HepG2 (cell line): Measurements from ENCODE around the gene PAXX. TPM values are rescaled to one million over a fixed set of nuclear protein-coding genes. Genes with fewer than 3 reads are reported as not detected.

Experiments used
- ATAC-seq: fragments of 200-7000 bp; cut with Tn5 transposase; 3 replicates; pipeline ENCODE4 v1.9.1; 2020; ENCODE audit warnings: mild to moderate bottlenecking, moderate library complexity
- BruUV-seq: library from RNA; stranded (reverse); fragments of 400-500 nt; replicated peaks from 2 replicates; lab custom pipeline; 2021; lab: Mats Ljungman, UMichigan
- CTCF ChIA-PET: fragments of 300-600 bp; formaldehyde crosslinking; extraction: SDS; loops from one replicate; lab custom pipeline; 2021; ENCODE audit warnings: low total read pairs, inconsistent platforms, low intra/inter-chr PET ratio; lab: Yijun Ruan, JAX
- POLR2A ChIA-PET: fragments of 350-600 bp; sonication (Branson Sonifier 250); formaldehyde crosslinking; loops from one replicate; lab custom pipeline; 2020; ENCODE audit warnings: antibody characterized with exemption, inconsistent platforms; lab: Yijun Ruan, JAX
- DNase-seq: peaks from one replicate; pipeline ENCODE4 v3.0.0-alpha.2; 2015; ENCODE audit warnings: low spot score
- FAIRE-seq: peaks from 3 replicates; lab custom pipeline; 2011; peaks lifted over from hg19 to GRCh38; lab: Jason Lieb, UNC
- H2AFZ ChIP-seq: one replicate; pipeline ENCODE4 v1.6.1; 2011; ENCODE audit warnings: low read length, inconsistent platforms
- H3K27ac ChIP-seq: fragments of 300-600 bp; 3 replicates; pipeline ENCODE4 v1.8.0; 2011; ENCODE audit warnings: mixed run types, mild to moderate bottlenecking, mixed read lengths, low read length, inconsistent platforms; ENCODE audit not compliant: insufficient read depth; ENCODE audit errors: extremely low read length
- H3K27me3 ChIP-seq, 2 experiments: fragments of 200-600 bp in 1 of 2; 2 replicates in 1 of 2; 3 replicates in 1 of 2; pipeline versions ENCODE4 v1.6.0 to v1.8.0; 2011; ENCODE audit warnings: low read length in 2 of 2, mild to moderate bottlenecking in 2 of 2, moderate library complexity in 2 of 2, inconsistent platforms in 1 of 2; ENCODE audit not compliant: insufficient read depth in 2 of 2, control insufficient read depth in 1 of 2
- H3K36me3 ChIP-seq, 2 experiments: fragments of 200-600 bp in 1 of 2; replicated peaks in 1 of 2; 2 replicates in 1 of 2; 3 replicates in 1 of 2; pipeline versions ENCODE4 v1.5.1 to v1.8.0; 2011; ENCODE audit warnings: low read length in 2 of 2, inconsistent platforms in 1 of 2; ENCODE audit not compliant: insufficient read depth in 2 of 2, control insufficient read depth in 1 of 2
- H3K4me1 ChIP-seq: 2 replicates; pipeline ENCODE4 v1.5.1; 2012; ENCODE audit warnings: low read length, inconsistent platforms; ENCODE audit not compliant: insufficient read depth
- H3K4me2 ChIP-seq: 2 replicates; pipeline ENCODE4 v1.6.0; 2011; ENCODE audit warnings: low read depth, low read length, inconsistent platforms
- H3K4me3 ChIP-seq, 3 experiments: fragments of 200-600 bp in 1 of 3; sonication (generic), shearing (Covaris generic) in 1 of 3; replicated peaks in 1 of 3; 2 replicates each; pipeline ENCODE4 v1.5.1; 2011 to 2016; ENCODE audit warnings: low read length in 3 of 3, inconsistent platforms in 2 of 3, low read depth in 2 of 3, mild to moderate bottlenecking in 2 of 3, control low read depth in 1 of 3, mixed read lengths in 1 of 3; ENCODE audit not compliant: insufficient read depth in 1 of 3
- H3K79me2 ChIP-seq: one replicate; pipeline ENCODE4 v1.6.1; 2011; ENCODE audit warnings: low read length, inconsistent platforms; ENCODE audit not compliant: insufficient read depth
- H3K9ac ChIP-seq: 2 replicates; pipeline ENCODE4 v1.6.0; 2011; ENCODE audit warnings: mild to moderate bottlenecking, low read depth, low read length, inconsistent platforms; ENCODE audit not compliant: insufficient read depth
- H3K9me3 ChIP-seq: 2 replicates; pipeline ENCODE4 v1.5.1; 2012; ENCODE audit warnings: mild to moderate bottlenecking, low read length
- H4K20me1 ChIP-seq: 2 replicates; pipeline ENCODE4 v1.6.0; 2011; ENCODE audit warnings: inconsistent platforms, mild to moderate bottlenecking, low read length, moderate library complexity; ENCODE audit not compliant: insufficient read depth
- ARID5B ChIP-seq: IDR thresholded peaks from 2 replicates; pipeline ENCODE4 v1.4.0; 2020; ENCODE audit warnings: mild to moderate bottlenecking, missing genetic modification reagents
- CSRNP1 ChIP-seq: sonication (generic); formaldehyde crosslinking; IDR thresholded peaks from 2 replicates; pipeline ENCODE4 v1.8.1; 2023; ENCODE audit warnings: mild to moderate bottlenecking, missing genetic modification reagents
- GTF3A ChIP-seq: sonication (generic); formaldehyde crosslinking; conservative IDR thresholded peaks from 2 replicates; pipeline ENCODE4 v1.4.0; 2020; ENCODE audit warnings: mild to moderate bottlenecking, missing genetic modification reagents
- KLF15 ChIP-seq: sonication (generic); formaldehyde crosslinking; IDR thresholded peaks from 2 replicates; pipeline ENCODE4 v1.8.1; 2023; ENCODE audit warnings: borderline replicate concordance, mild to moderate bottlenecking, inconsistent platforms, missing genetic modification reagents, mixed read lengths
- MTERF4 ChIP-seq: sonication (generic); formaldehyde crosslinking; IDR thresholded peaks from 2 replicates; pipeline ENCODE4 v1.8.0; 2023; ENCODE audit warnings: mild to moderate bottlenecking, missing genetic modification reagents
- NAIF1 ChIP-seq: sonication (generic); formaldehyde crosslinking; IDR thresholded peaks from 2 replicates; pipeline ENCODE4 v1.5.0; 2020; ENCODE audit warnings: mild to moderate bottlenecking, missing genetic modification reagents, borderline replicate concordance
- NCOR1 ChIP-seq: fragments of 200-600 bp; sonication (generic); IDR thresholded peaks from 2 replicates; pipeline ENCODE4 v1.7.0; 2017; ENCODE audit warnings: antibody characterized with exemption, low read length, borderline replicate concordance
- PAWR ChIP-seq: sonication (generic); formaldehyde crosslinking; IDR thresholded peaks from 2 replicates; pipeline ENCODE4 v1.4.0; 2020; ENCODE audit warnings: missing genetic modification reagents, mild to moderate bottlenecking, borderline replicate concordance
- PCBP1 ChIP-seq: fragments of 200-400 bp; formaldehyde crosslinking; IDR thresholded peaks from 2 replicates; pipeline ENCODE4 v1.6.1; 2017; ENCODE audit warnings: mild to moderate bottlenecking, low read depth, low read length, borderline replicate concordance
- ZKSCAN1 ChIP-seq: fragments of 150-350 bp; IDR thresholded peaks from 2 replicates; pipeline ENCODE4 v1.6.1; 2014; ENCODE audit warnings: low read length
- ZNF362 ChIP-seq: sonication (generic); formaldehyde crosslinking; IDR thresholded peaks from 2 replicates; pipeline ENCODE4 v1.4.0; 2020; ENCODE audit warnings: missing genetic modification reagents, mild to moderate bottlenecking, borderline replicate concordance
- WGBS: methylation state at CpG from one replicate; pipeline ENCODE4 v1.1.6; 2017; ENCODE audit warnings: low lambda C conversion rate; 5-methylcytosine and 5-hydroxymethylcytosine counted together
- in situ Hi-C: cut with HindIII; loops from 2 replicates; pipeline ENCODE4 v1.10.0; 2017; ENCODE audit warnings: low pct_unique_long_range_greater_than_20kb; ENCODE audit not compliant: extremely low pct_ligation_motif_present
- intact Hi-C: fragments of 100-400 bp; cut with micrococcal nuclease; formaldehyde crosslinking; loops from one replicate; pipeline ENCODE4 v1.10.0; 2022; ENCODE audit not compliant: unreplicated experiment
- polyA plus RNA-seq, 8 experiments: library from polyadenylated mRNA; depleted of rRNA in 3 of 8; stranded (reverse) in 7 of 8; unstranded in 1 of 8; fragments of >200 nt; fragmentation: Illumina TruSeq in 4 of 8; extraction: Trizol in 4 of 8; gene quantifications; 2 replicates each; pipeline versions ENCODE4 v1.2.1 to v1.2.3, GENCODE V29; 2011 to 2016; ENCODE audit warnings: low read depth in 4 of 8, missing spikeins in 1 of 8, mixed read lengths in 1 of 8; ENCODE audit not compliant: insufficient read depth in 1 of 8
- total RNA-seq, 5 experiments: library from RNA; depleted of rRNA; stranded (reverse); fragments of >200 nt; fragmentation: Illumina TruSeq; extraction: Trizol; gene quantifications; 2 replicates each; pipeline ENCODE4 v1.2.3, GENCODE V29; 2016; ENCODE audit warnings: low read depth in 1 of 5

Gene PAXX
- total and polyA plus RNA-seq, 2 of the 13 experiments (the other 11 are each of a cell fraction or from before 2014, with no cell fraction given): 14.0 to 31.9 TPM

GRCh38 chr9:137013571-137013940, 21.3 kb downstream of the PAXX start:
- FAIRE-seq (no peak), ATAC-seq (no peak)
- POLR2A ChIA-PET: no interaction called here

GRCh38 chr9:137014166-137014565, 21.9 kb downstream of the PAXX start:
- WGBS: 91% methylated on average over 12 of the region's 23 CpGs
- DNase-seq (no peak), ATAC-seq (no peak), FAIRE-seq (no peak)
- POLR2A ChIA-PET: no interaction called here
- no peak overlapping the region for H3K4me2 ChIP-seq
- BruUV-seq: no TSS peak
- intact Hi-C loops: no loop called here
- no peaks in the 10 kb centered on the region for H3K27me3 ChIP-seq
- H2AFZ ChIP-seq: no peak overlapping the region
- in situ Hi-C loops: no loop called here
- H3K36me3 ChIP-seq: peaks cover 1 to 2% of the 10 kb centered on the region in 2 experiments; a peak in 1 of 5 replicates
- no peak overlapping the region for H3K27ac ChIP-seq
- no peaks in the 10 kb centered on the region for H3K9me3 ChIP-seq
- no peaks in the 10 kb centered on the region for H4K20me1 ChIP-seq
- no peak overlapping the region for H3K9ac ChIP-seq
- TF ChIP-seq NCOR1 (no peak), ZKSCAN1 (no peak), NAIF1 (CRISPR knock-in tag) (no peak), CSRNP1 (CRISPR knock-in tag) (no peak), ARID5B (CRISPR knock-in tag) (no peak), ZNF362 (CRISPR knock-in tag) (no peak), GTF3A (CRISPR knock-in tag) (no peak)
- H3K4me3 ChIP-seq: no peak overlapping the region
- H3K4me1 ChIP-seq: no peaks in the 10 kb centered on the region
- no peaks in the 10 kb centered on the region for H3K79me2 ChIP-seq
- CTCF ChIA-PET: no interaction called here

More at GRCh38 chr9:137013571-137013940, 21.3 kb downstream of the PAXX start:
- BruUV-seq: no TSS peak
- Histone ChIP-seq H3K4me1 (no peaks in the 10 kb centered on the region), H3K27me3 (no peaks in the 10 kb centered on the region), H4K20me1 (no peaks in the 10 kb centered on the region), H3K4me3 (no peak overlapping the region), H2AFZ (no peak overlapping the region), H3K27ac (no peak overlapping the region), H3K4me2 (no peak overlapping the region), H3K79me2 (no peaks in the 10 kb centered on the region), H3K9me3 (no peaks in the 10 kb centered on the region), H3K36me3 (peaks cover 1 to 2% of the 10 kb centered on the region in 2 experiments; a peak in 1 of 5 replicates), H3K9ac (no peak overlapping the region)
- DNase-seq: no peak
- in situ Hi-C loops (no loop called here), intact Hi-C loops (no loop called here)
- WGBS: 80% methylated on average over 2 of the region's 20 CpGs
- CTCF ChIA-PET: no interaction called here
- TF ChIP-seq PAWR (CRISPR knock-in tag): no peak
- no peak for TF ChIP-seq PCBP1
- no peak for TF ChIP-seq KLF15
- TF ChIP-seq MTERF4: no peak
